GM21528 (cell line): ENCODE data around the gene EIF4E2.
"Not testable (repeated sequence)": the region's sequence is repeated elsewhere in the genome, so short reads cannot be mapped to it uniquely, and the experiment has no call there.

Experiments
- ATAC-seq: cut with Tn5 transposase; IDR thresholded peaks from one replicate; pipeline ENCODE4 v1.9.1; 2021; ENCODE audit warnings: mild to moderate bottlenecking, moderate library complexity; ENCODE audit not compliant: unreplicated experiment, low FRiP score

The EIF4E2 gene

DNA sequence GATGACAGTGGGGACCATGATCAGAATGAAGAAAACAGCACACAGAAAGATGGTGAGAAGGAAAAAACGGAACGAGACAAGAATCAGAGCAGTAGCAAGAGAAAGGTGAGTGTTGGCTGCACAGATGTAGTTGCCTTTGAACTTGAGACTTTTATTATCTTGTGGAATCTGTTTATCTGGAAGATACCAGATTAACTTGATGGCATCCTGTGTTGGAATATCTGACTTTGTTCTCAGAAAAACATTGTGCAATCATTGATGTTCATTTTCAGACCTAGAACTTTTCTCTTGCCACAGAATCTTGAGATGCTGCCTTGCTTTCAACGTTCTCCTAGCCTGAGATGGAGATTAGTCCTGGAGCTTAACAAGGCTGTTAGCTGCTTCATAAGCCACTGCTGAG, 5.9 kb downstream of the EIF4E2 start:
- ATAC-seq: no peak

DNA sequence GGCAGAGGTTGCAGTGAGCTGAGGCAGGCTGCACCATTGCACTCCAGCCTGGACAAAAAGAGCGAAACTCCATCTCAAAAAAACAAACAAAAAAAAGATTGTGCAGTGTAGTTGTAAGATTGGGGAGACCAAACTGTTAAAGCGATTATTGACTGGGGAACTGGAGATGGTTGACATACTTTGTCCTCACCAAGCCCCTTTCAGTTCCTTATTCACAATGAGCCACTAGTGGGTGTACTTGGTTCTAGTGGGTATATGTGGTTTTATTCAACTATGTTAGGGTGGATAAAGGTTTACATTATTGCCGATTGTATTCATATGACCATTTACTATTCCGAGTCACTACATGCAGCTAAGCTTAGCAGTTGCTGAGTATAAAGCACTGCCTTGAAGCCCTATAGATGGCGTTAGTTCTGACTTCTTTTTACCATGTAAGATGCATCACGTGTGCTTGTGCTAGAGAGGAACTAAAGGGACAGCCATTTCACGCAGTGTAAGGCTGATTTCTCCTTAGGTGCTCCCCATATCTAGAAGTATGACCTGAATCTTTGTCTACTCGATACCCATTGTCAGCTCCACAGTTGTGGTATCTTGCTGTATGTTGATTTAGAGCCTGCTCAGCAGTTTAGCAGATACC, 12.1 kb downstream of the EIF4E2 start:
- ATAC-seq: no peak

- no peak for ATAC-seq
Observed at GRCh38 chr2:232563580-232563979, 13.1 kb downstream of the EIF4E2 start.

DNA sequence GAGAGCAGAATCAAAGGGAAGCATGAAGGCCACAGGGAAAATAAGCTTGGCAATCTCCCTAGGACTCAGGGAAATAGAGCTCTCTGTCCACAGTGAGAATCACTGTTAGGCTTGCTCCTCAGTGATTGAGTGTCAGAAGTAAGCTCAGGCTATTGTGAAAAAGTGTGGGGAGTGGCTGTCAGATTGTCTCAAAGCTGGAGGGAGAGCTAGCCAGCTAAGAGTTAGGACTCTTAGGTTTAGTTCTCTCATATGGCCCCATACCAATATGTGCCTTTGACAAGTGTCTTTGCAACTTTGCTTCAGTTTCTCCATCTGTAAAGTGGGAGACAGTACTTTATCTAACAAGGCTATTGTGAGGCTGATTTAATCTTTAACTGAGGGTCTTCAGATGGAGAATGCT, 17.2 kb downstream of the EIF4E2 start:
- ATAC-seq: no peak

DNA sequence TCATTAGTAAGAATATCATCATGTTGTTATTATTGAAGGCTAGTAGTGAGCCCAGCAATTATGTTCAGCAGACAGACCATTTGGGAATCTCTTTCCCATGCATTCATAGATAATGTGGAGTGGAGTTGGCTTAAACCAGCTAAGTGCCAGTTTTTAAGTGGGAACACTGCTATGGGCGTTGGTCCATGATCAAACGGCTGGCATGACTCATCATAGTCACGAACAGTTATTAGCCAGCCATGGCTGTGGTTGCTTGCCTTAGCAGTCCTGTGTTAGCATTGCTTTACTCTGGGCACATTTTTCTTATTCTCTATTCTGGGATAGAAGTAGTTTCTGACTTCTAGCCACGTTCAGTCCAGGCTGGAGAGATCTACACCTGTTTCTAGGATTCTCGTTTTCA, 17.7 kb downstream of the EIF4E2 start:
- no peak for ATAC-seq

- no peak for ATAC-seq
Observed at GRCh38 chr2:232569541-232569940, 19.1 kb downstream of the EIF4E2 start.

DNA sequence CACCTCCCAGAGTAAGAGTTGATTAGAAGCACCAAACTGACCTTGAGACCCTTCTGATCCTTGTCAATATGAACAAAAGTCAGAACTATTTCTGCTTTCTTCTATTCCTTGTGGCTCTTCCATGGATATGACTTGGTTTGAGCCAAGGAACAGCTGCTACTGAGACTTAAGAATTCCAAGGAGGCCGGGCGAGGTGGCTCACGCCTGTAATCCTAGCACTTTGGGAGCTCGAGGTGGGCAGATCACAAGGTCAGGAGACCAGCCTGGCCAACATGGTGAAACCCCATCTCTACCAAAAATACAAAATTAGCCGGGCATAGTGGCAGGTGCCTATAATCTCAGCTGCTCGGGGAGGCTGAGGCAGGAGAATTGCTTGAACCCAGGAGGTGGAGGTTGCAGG, 20.0 kb downstream of the EIF4E2 start:
- not testable (repeated sequence) for ATAC-seq

GRCh38 chr2:232571026-232571474, 20.6 kb downstream of the EIF4E2 start:
- no peak for ATAC-seq

- no peak for ATAC-seq
Observed at GRCh38 chr2:232573042-232573441, 22.6 kb downstream of the EIF4E2 start.

DNA sequence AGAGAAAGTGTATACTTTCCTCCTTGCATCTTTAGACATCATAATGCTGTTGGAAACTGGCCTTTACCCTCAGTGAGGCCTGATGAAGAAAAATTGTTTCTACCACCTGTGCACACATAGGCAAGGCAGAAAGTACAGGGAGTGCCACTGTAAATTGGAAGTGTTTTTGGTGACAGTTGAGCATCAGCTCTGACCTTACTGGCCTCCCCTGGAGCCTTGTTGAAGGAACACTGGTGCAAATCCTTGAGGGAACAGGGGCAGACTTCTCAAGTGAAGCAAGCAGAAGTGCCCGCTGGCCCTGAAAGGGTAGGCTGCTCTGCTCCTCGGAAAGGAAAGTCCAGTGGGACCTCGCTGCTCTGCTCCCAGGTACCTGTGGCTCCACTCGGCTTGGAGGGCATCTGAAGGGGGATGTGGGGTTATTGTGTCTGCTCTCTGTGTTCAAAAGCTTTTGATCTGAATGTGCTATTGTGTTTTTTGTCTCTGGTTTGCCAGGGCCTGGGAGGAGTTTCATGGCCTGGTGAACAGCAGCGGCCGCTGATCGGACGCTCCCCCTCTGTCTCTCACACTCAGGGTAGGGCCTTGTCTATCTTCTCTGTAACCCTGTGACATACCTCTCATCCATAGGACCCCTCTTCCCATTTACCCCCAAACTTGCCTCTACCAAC, 23.4 kb downstream of the EIF4E2 start:
- ATAC-seq: no peak

DNA sequence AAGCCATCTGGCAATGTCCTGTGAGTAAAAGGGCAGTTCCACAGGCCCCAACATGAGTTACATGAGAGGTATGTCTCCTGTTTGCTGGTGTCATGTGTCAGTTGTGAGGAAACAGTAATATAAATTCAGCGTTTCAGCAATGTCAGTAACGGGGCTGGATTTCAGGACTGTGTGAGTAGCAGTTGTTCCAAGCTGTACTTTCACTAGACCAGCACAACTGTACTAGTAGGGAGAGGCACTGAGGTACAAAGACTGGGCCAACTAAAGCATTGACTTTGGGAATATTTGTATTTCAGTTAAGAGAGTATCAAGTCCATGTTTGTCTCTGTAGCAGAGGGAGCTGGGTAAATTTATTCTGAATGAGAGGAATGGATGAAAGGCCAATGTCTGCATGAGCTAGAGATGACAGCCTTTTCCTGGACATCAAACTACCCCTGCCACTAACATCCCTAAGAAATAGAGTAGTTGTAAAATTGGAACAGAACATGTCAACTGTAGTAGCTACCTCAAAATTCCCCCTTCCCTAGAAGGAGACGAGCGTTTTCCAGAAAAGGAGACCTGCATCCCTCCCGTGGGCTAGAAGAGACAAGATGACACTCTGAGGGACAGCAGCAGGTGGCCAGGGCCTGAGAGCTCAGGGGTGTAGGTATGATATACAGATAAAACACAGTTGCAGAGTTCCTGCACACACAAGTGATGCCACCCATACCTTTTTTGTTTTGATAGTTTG, 24.4 kb downstream of the EIF4E2 start:
- no peak for ATAC-seq

DNA sequence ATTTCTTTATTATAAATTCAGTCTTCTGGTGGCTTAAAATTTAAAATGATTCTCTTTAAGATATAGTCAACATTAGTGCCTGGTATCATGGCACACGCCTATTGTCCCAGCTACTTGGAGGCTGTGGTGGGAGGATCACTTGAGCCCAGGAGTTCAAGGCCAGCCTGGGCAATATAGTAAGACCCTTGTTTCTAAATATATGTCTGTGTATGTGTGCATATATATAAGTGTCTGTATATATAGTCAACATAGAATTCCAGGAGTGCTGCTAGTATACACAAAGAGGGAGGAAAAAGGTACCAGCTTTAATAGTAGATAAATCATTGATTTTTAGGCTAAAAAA, 24.9 kb downstream of the EIF4E2 start:
- no peak for ATAC-seq

GRCh38 chr2:232576995-232577394, 26.5 kb downstream of the EIF4E2 start:
- ATAC-seq: no peak

DNA sequence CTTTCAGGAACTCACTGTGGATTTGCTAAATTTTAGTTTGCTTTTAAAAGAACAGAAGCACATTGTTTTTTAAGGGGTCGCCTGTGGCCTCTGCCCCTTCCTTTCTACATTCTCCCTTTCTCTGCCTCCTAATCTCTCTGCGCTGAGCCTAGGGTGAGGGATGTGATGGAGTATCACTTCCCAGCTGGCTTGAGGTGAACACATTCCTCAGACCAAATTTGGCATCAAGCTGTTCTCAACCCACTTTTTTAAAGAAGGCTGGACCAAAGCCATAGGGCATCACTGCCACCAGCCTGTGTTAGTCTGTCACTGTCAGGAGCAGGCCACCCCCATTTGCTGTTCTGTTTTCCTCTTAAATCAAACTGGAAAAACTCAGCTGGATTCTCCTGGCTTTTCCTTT, 27.4 kb downstream of the EIF4E2 start:
- ATAC-seq: no peak

- ATAC-seq: no peak
Observed at GRCh38 chr2:232578626-232579025, 28.1 kb downstream of the EIF4E2 start.

- no peak for ATAC-seq
Observed at GRCh38 chr2:232580648-232580981, 30.1 kb downstream of the EIF4E2 start.

DNA sequence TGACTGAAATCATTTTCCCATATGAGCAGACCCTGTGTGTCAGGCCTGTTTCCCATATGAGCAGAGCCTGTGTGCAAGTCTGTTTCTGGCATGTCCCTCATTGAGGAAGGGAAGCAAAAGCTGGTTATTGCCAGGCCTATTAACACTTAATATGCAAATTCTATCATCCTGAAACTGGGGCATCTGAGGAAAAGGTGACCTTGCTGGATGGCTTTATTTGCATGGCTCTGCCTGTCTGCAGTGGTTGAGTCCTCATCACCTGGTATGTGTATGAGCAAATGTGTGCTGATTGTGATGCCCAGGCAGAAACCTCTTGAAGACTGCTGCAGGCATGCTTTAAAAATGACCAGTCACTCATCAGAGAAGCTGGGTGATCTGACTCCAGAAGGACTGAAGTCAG, 31.2 kb downstream of the EIF4E2 start:
- no peak for ATAC-seq

- no peak for ATAC-seq
Observed at GRCh38 chr2:232584238-232584637, 33.7 kb downstream of the EIF4E2 start.

DNA sequence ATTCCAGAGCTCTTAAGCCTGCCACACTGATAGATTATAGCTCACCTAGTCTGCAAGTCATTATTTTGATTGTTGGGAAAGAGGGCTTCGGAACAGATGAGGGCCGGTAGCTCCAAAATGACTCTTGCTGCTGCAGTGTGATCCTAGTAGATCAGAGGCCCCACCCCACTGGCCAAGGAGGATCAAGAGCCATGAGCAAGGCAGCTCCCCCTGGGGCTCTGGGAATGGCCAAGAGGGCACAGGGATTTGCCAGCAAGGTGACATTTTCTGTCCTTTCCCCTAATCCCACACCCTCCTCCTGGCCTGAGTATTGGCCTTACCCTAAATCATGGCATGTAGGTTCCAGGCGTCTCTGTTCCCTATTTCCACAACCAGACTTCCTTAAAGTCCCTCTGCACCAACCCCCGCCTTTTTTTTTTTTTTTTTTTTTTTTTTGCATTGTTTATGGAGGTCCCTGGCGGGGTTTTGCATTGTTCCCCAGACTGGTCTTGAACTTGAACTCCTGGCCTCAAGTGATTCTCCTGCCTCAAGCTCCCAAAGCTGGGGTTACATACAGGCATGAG, 36.5 kb downstream of the EIF4E2 start:
- ATAC-seq: no peak

- ATAC-seq: no peak
Observed at GRCh38 chr2:232587512-232587911, 37.0 kb downstream of the EIF4E2 start.

DNA sequence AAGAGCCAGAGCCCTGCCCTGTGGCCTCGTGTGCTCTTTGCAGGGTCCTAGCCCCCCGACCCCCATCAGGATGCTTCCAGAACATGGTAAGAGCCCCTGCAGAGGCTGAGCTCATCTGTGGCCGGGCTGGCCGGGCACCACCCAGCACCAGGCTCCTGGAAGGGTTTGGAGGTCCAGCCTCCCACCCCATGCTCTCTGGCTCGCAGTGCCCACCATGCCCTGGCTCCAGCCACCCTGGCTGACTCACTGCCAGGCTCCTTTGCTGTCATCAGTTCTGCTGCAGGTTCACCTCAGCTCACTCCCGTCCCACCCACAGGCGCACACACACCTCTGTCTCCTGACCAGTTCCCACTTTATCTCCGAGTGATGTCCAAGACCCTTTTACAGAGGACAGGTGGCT, 37.5 kb downstream of the EIF4E2 start:
- ATAC-seq: no peak
